DMS79 (cell line): Measurements from ENCODE around the gene TBATA.
A peak's percentile ranks its signal among the peaks of the same experiment; 100 is the strongest.

ENCODE experiments used
- DNase-seq: peaks from one replicate; lab custom pipeline; 2025; lab: John Stamatoyannopoulos, UW

TBATA gene

DNA sequence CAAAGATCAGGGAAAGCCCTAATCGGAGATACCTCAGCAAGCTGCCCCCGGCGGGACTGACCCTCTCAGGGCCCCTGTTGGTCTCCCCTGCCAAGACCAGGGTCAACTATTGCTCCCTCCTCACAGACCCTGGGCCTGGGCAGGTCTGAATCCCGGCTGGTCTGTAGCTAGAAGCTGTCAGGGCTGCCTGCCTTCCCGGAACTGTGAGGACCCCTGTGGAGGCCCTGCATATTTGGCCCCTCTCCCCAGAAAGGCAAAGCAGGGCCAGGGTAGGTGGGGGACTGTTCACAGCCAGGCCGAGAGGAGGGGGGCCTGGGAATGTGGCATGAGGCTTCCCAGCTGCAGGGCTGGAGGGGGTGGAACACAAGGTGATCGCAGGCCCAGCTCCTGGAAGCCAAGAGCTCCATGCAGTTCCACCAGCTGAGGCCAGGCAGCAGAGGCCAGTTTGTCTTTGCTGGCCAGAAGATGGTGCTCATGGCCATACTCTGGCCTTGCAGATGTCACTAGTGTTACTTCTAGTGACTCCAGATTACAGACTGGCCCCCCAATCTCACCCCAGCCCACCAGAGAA lies 24.1 kb downstream of the TBATA start:
- no peak for DNase-seq

DNA sequence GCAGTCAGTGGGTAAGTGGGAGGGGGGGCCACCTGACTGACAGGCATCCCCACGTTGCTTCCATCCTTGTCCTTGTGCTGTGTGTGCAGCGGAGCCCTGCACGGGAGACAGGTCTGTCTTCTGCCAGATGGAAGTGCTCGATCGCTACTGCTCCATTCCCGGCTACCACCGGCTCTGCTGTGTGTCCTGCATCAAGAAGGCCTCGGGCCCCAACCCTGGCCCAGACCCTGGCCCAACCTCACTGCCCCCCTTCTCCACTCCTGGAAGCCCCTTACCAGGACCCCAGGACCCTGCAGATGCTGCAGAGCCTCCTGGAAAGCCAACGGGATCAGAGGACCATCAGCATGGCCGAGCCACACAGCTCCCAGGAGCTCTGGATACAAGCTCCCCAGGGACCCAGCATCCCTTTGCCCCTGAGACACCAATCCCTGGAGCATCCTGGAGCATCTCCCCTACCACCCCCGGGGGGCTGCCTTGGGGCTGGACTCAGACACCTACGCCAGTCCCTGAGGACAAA lies 24.8 kb downstream of the TBATA start:
- DNase-seq: no peak

DNA sequence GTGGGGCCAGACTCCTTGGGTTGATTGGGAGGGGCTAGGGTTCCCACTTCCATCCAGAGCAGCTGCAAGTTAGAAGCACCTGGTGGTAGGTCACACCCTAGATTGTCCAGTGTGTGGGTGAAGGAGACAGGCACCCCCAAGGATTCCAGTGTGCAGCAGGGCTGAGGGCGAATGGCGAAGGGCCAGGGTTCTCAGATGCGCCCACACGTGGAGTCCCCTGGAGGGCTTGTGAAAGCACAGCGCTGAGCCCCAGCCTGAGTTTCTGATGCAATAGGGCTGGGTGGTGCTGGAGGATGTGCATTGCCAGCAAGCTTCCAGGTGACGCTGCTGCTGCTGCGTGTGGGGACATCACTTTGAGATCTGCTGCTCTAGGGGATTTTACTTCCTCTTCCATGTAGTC lies 25.4 kb downstream of the TBATA start:
- DNase-seq: no peak

DNA sequence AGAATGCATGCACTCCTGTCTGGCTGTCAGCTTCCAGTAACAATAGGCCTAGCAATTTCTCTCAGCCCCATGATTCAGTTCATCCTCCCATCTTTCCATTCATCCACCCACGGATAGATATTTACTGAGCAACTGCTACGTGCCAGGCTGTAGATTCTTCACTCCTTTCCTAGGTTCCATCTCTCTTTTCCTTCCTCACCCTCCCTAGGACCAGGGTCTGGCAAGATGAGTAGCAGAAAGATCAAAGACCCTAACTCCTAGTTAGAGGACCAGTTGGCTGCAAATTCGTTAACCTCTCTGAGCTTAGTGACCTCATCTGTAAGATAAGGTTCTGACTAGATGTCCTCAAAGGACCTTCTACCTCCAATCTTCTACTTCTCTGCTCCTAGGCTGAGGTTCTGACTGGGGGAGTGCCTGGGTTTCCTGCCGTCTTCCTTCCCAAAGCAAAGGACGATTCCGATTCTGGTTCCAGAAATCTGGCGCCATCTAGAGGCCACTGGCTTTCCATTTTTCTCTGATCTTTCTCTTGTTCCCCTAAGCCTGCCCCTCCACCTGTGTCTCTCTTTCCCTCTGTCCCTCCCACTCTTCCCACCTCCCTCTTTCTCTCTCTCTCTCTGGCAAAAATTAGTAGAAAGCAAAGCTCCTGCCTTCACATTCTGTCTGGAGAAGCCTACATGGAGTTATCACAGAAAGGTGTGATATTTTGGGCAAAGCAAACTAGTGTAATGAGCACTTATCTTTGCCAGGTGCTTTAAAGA lies 26.2 kb downstream of the TBATA start:
- peak; percentile 8 for DNase-seq

DNA sequence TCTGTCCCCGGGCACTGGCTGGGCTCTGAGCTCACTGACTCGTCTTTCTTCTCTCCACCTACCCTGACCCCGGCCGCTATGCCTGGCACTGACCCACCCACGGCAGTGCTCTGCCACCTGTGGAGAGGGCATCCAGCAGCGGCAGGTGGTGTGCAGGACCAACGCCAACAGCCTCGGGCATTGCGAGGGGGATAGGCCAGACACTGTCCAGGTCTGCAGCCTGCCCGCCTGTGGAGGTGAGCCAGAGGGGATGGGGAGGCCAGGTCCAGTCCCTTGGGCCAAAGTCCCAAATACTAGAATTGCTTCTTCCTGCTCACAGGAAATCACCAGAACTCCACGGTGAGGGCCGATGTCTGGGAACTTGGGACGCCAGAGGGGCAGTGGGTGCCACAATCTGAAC lies 27.3 kb downstream of the TBATA start:
- DNase-seq: no peak

DNA sequence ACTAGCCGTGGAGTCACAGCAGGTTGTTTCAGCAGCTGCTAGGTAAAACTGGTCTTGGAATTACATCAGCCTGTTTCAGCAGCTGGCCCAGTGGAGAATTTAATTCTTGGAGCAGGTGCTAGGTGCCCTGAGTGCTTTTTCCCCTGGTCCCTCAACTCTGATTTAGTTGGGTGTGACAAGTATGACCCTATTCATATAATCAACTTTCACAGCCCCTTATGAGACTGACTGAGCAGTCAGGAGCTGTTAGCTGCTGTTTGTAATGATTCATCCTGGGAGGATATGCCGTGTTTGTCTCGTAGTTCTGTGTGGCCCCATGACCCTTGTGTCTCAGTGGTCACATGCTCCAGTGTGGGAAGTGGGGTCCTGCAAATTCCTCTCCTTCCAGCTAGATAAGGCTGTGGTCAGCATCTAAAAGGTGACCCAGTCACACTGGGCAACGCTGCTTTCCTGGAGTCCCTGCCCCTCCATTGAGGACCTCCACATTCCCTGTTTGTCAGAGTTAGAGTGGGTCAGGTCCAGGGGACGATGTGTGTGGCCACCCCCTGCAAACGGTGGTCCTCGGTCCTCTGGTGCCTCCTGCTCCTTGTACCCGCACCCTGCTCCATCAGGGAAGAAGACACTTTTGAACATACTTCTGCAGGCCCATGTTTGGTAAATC lies 28.3 kb downstream of the TBATA start:
- no peak for DNase-seq

DNA sequence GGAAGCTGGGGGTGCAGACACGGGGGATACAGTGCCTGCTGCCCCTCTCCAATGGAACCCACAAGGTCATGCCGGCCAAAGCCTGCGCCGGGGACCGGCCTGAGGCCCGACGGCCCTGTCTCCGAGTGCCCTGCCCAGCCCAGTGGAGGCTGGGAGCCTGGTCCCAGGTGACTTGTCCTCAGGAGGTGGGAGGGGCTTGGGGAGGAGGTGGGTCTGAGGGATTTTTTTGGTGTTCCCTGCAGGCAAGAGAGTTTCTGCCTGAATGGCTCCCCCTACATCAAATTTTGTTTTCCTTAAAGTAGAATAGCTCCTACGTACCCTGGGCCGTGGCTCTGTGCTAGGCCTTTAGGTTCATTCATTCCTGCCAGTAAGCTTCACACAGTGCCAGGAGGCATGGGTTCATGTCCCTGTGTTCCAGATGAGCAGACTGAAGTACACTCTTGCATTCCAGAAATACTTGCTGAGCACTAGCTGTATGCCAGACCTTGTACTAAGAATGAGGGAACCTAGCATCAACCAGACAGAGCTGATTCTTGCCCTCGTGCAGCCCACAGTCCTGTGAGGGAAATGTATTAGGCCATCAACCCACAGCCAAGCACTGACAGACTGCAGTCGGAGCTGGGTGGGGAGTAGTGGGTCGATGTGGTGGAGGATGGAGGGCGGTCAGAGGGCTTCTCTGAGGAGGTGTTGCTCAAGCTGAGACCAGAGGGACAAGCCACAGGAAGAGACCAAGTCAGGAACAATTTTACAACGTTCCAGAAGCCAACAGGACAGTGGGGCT lies 31.1 kb downstream of the TBATA start:
- no peak for DNase-seq

DNA sequence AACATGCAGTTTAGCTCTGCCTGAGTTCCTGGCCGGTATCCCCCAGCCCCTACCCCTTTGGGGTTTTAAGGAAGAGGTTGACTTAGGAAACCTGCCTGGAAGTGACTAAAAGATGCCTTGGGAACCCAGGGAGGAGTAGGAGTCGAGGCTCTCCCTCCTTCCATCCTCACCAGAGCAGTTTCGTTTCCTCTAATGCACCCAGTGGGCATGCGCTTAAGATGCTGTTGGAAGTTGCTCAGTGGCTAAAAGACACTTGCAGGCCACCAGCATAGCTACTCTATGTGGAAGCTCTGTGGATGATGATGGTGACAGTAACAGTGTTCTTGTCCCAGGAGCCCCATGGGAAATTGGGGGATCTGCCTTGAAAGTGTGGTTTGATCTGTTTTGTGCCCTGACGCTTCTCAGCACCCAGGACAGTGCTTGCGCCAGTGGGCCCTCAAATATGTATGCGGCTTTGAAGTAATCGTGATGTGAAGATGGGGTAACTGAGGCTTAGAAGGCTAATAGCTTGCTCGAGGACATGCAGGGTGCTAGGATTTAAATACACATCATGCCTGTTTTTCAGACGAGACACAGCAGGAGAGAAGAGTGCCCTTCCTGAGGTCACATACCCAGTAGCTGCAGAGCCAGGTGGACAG lies 32.0 kb downstream of the TBATA start:
- DNase-seq: no peak

DNA sequence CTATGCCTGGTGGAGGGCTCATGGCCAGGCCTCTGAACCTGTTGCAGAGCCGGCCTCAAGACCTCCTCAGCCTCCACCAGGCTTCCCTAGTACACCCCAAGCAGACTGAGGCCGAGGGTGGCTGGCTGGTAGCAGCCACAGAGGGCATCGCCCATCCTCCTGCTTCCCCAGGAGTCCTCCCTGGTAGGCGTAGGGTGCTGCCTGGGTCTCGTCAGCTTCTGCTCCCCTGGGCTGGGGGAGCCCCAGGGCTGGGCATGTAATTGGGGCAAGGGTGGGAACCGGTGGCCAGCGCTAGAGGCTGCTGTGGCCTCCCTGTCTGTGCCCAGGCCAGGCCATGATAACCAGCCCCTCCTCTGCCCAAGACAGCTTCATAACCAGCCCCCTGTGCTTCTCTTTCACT lies 32.6 kb downstream of the TBATA start:
- no peak for DNase-seq

DNA sequence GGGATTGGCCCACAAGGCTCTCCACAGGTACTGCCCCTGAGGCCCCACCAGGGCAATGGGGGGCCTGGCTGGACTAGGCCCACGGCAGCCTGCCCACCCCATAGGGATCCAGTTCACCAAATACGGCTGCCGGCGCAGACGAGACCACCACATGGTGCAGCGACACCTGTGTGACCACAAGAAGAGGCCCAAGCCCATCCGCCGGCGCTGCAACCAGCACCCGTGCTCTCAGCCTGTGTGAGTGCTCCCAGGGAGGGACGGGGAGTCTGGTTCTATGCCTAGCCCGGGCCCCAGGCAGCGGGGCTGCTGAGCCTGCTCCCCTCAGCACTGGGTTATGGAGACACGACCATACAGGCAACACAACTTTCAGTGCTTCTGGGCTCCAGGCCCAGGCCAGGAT lies 33.2 kb downstream of the TBATA start:
- no peak for DNase-seq

DNA sequence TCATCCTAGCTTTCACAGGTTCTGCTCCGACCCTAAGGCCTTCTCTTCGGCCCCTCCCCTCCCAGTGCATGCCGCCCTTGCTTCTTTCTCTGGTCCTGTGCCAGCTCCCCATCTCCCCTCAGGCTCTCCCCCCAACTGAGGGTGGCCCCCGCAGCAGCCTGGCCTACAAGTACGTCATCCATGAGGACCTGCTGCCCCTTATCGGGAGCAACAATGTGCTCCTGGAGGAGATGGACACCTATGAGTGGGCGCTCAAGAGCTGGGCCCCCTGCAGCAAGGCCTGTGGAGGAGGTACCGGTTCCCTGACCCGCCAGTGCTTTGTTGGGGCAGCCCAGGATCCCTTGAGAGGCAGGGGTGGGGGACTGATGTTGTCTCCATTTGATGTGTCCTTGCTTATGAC lies 33.8 kb downstream of the TBATA start:
- no peak for DNase-seq

DNA sequence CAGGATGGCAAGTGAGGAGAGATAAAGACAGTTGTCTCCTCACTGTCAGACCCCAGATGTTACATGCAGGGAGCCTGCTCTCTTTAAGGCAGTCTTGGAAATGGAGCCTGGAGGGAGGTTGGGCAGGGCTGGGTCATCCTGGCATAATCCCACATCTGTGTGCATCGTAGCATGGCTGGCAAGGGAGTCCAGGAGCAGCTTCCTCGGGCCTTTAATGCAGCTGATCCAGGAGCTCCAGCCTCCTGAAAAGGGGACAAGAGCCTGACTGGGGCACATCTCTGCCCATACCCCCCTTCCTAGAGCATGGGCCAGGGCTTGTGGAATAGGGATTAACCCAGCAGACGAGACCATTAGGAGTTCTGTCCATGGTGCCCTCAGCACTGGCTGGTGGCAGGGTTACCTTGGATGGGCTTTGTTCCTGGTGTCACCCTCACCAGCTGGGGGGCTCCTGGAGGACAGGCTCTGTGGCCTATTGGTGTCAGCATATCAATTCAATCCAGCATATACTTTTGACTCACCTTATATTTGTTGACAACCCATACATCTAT lies 34.9 kb downstream of the TBATA start:
- DNase-seq: no peak

DNA sequence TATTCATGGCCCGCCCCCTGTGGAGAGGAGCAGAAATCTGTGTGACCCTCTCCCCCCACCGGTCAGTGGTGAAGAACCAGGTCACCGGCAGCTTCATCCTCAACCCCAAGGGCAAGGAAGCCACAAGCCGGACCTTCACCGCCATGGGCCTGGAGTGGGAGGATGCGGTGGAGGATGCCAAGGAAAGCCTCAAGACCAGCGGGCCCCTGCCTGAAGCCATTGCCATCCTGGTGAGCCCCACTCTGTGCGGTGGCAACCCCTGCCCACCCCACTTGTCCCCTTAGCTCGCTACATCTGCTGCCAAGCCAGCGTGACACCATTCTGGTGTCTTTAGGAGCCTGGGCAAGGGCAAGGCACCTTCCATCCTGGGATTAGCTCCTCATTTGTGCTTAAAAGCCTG lies 35.4 kb downstream of the TBATA start:
- DNase-seq: no peak

DNA sequence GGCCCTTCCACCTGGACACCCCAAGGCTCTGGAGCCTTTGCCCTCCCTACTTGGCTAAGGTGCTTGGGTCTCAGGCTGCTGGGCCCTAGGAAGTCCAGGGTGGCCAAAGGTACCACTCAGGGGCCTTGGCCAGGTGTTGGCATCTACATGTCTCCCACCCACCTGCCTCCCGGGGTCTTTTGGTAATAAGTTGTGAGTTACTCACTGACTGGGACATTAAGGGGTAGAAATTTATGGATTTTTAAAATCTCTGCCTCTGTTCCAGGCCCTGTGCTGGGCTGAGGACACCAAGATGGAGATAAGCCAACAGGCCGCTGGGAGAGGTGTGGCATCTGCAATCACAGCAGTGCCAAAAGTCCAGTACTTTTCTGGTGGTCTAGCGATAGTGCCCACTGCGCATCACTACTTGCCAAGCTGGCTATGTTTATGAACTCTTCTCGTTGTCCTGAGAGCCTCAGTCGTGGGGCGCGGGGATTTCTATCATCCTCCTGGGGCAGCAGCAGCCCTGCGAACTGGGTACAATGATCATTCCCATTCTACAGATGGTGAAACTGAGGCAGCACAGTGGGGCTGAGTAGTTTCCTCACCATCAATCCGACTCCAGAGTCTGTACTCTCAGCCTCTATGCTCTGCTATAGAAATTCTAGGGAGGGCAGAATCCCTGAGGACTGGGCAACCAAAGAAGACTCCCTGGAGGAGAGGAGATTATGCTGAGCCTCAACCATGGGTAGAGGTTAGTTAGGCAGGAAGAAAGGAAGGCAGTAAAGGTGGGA lies 36.2 kb downstream of the TBATA start:
- no peak for DNase-seq

DNA sequence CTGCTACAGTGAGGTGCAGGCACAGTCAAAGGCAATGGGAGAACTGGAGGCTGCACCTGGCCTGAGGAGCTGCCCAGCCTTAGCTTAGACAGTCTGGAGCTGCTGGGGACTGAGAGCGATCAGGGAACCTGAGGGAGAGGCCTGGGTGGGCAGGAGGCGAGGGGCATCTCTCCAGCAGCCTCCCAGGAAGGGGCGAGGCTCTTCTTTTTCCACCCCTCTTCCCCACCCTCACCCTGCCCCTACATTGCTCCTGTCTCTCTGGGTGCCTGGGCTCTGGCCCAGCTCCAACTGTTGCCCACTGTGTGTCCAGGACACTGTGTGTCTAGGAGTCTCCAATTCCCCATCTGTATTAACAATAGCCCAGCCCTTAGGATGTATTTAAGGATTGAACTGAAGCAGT lies 36.9 kb downstream of the TBATA start:
- no peak for DNase-seq

DNA sequence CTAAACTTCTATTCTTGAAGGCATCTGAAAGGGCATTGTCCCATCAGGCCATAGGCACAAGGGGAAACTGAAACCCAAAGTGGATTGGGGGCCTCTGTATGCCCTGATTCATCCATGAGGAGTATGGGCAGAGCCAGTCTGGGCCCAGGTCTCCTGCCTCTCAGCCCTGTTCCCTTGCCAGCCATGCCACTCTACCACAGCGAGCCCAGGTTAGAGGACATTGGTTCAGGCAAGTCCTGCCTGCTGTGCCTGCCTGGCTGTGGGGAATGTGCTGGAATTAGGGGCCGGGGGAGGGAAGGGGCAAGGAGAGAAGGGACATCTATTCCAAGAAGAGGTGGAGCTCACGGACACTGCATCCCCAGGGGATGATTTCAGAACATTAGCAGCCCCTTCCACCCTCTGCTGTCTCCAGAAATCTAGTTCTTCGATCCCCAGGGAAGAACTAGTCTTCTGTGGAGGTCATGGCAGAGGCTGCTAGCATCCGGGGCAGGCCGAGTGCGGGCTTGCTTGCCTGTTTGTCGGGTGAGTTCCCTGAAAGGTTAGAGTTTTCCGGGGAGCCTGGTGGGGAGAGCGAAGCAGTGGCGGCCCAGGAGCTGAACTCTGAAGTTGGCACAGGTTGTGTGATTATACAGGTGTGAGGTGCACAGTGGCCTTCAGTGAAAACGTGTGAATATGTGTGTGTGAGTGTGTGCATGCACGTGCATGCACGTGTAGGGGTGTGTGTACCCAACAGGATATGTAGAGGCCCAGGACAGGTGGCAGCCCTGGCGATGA lies 37.8 kb downstream of the TBATA start:
- no peak for DNase-seq

DNA sequence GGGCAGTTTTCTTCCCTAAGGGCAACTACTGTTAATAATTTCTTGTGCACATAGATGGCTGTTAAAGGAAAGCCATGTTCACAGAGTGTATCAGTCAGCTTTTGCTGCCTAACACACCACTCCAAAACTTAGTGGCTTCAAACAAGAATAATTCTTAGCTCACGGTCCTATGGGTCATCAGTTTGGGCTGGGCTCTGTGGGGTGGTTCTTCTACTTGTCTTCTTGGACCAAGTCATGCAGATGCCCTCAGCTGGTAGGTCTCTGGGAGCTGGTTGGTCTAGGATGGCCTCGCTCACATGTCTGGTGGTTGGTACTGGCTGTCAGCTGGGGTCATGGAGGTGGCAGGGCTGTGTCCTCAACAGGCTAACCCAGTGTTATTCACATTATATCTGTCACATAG lies 39.6 kb downstream of the TBATA start:
- no peak for DNase-seq

DNA sequence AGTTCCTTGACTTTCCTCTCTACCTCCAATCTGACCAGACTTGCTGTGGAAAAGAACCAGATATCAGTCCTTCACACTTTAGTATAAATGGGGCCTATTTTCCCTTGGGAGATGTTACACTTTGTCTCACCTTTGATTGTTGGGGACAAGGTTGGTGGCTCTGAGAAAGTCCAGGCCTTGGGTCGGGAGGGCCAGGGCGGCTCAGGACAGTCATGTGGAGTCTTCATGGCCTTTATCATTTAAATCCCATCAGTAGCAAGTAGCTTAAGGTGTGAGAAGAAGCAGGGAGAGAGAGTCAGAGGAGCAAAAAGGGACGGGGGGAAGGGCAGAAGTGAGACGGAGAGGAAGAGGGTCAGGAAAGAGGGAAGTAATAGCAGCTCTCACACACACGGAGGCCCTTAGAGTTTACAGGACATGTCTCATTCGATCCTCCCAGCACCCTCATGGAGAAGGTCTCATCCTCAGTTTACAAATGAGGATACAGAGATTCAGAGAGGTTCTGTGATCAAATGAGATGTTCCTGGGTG lies 40.5 kb downstream of the TBATA start:
- DNase-seq: no peak

DNA sequence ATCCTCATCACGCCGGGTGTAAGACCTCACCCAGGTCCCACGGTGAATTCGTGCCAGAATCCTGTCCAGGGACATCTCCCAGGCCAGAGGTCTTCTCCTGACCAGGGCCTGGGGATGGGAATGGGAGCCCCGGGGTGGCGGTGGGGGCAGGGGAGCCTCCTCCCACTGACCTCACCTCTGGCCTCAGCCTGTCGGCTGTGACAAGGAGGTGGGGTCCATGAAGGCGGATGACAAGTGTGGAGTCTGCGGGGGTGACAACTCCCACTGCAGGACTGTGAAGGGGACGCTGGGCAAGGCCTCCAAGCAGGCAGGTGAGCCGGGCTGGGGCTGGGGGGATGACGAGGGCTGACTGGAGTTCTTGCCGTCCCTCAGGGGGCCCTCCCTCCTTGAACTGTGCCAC lies 41.3 kb downstream of the TBATA start:
- DNase-seq: no peak

DNA sequence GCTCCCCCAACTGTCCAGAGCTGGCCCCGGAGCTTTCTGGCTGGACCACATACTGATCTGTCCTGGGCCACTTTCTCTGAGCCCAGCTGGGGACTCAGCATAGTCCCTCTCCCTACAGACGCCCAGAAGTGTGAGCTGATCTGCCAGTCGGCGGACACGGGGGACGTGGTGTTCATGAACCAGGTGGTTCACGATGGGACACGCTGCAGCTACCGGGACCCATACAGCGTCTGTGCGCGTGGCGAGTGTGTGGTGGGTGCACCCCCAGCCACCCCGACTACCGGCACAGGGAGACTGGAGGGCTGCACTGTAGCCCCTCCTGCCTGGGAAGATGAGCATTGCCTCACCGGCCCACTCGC lies 41.8 kb downstream of the TBATA start:
- DNase-seq: no peak
